ENCODE measurements around the gene CORO7. TPM values are rescaled to one million over a fixed set of nuclear protein-coding genes. Genes with fewer than 3 reads are reported as not detected.

The CORO7 gene
- total RNA-seq: 10 to 100 TPM; 13.4 to 18.1 (median 16.9) TPM
- polyA plus RNA-seq: 9.0 TPM
- long read RNA-seq, donor 1, partial matches to known transcripts: 8 of 23 reads
- long read RNA-seq, donor 1, other reads (novel, unspliced or antisense): 13 of 23 reads
- long read RNA-seq, donor 2, transcript CORO7-201 (28 exons, 3,540 nt): major isoform, 5 of 17 reads
- long read RNA-seq, donor 2, partial matches to known transcripts: 3 of 17 reads
- long read RNA-seq, donor 2, other reads (novel, unspliced or antisense): 9 of 17 reads
- long read RNA-seq, donor 3, transcript CORO7-201 (28 exons, 3,540 nt): major isoform, 7 of 26 reads
- long read RNA-seq, donor 3, partial matches to known transcripts: 7 of 26 reads
- long read RNA-seq, donor 3, other reads (novel, unspliced or antisense): 12 of 26 reads
- long read RNA-seq, donor 4, partial matches to known transcripts: 2 of 13 reads
- long read RNA-seq, donor 4, other reads (novel, unspliced or antisense): 8 of 13 reads

DNA sequence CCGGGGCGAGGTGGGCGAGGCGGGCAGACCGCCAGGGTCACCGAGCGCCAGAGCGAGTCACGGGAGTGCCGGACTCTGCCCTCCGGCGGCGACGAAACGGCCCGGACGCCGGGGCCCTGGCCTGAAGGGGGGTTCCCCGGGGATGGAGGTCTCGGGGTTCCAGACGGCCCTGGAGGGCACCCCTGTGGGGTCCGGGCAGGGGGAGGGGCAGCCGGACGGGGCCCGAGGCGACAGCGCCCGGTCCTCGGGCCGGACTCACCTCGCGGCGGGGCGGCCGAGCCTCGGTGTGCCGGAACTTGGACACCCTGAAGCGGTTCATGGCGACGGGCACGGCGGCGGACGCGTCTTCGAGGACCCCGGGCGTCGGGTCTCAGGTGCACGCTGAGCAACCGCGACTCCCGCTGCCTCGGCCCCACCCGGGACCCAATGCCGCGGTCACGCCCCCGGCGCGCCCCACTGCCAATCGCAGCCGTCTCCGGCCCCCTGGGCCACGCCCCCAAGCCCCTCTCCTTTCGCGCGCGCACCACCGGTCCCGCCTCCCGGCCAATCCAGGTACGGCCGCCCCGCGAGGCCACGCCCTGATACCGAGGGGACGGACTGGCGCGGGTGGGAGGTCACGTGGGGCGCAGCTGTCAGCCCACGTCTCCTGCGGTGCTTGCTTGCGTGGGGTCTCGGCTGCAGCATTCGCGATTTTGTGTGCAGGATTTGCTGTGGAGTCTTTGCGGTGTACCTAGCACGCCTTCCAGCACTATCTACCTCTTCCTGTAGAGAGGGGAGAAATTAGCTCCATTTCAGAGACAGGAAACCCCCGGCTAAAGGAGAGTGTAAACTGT is at the start of gene CORO7:
Gene CORO7, minus strand, starts transcription at position 397 of the 833 bp plus-strand sequence. Its CDS starts 78 bp downstream, at position 319.
- WGBS: under 1% methylated on average over 91 of the region's 92 CpGs
- Histone ChIP-seq H3K27me3 (ENCODE audit: control insufficient read depth, insufficient read depth) (no peaks in the 10 kb centered on the region), H3K27ac (ENCODE audit: low read length) (peak within 1 kb of the TSS; percentile 9), H3K4me3 (ENCODE audit: low read length) (peak within 1 kb of the TSS; percentile 91), H3K4me1 (ENCODE audit: control insufficient read depth, insufficient read depth, low read length) (peaks cover 3% of the 10 kb centered on the region), H3K9me3 (ENCODE audit: control insufficient read depth, low read length) (no peaks in the 10 kb centered on the region)
- intact Hi-C loops (cut with DNase I): no loop called here
- DNase-seq: peak; percentile 98 to 99 (median 99)
- ATAC-seq: peak; percentile 95 to 96

DNA sequence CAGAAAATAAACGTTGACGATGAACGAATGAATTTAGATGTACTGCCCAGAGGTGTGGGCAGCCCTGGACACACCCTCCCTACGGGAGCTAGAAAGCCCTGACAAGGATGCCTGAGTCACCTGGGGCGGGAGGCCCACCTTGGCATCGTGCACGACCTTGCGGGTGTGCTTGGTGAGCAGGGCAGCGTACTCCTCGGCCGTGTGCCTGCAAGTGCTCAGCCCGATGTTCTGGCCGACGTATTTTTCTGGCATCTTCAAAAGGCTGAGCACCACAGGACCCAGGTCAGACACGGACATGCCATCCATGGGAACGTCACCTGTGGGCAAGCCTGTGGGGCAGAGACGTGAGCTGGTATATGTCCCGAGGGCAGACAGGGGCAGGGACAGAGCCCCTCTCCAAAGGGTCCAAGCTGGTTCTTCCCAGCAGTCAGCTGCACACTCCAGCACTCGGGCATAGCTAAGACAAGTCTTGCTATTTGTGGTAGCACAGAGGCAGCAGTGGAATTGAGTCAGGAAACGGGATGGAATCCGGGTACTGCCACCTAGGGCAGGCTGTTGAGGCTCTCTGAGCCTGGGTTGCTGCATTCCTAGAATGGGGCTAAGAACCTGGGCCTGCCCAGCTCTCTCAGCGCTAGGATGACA is 47.2 kb upstream of the CORO7 start:
- DNase-seq: no peak
- ATAC-seq: peak in 1 of 2 donors; percentile 5
- WGBS: 88% methylated on average over 22 of the region's 22 CpGs
- H3K4me1 ChIP-seq (ENCODE audit: control insufficient read depth, insufficient read depth, low read length): no peaks in the 10 kb centered on the region
- H3K4me3 ChIP-seq (ENCODE audit: low read length): no peak overlapping the region
- H3K27ac ChIP-seq (ENCODE audit: low read length): no peak overlapping the region
- H3K27me3 ChIP-seq (ENCODE audit: control insufficient read depth, insufficient read depth): no peaks in the 10 kb centered on the region
- H3K9me3 ChIP-seq (ENCODE audit: control insufficient read depth, low read length): no peaks in the 10 kb centered on the region
- intact Hi-C loops (cut with DNase I): no loop called here

DNA sequence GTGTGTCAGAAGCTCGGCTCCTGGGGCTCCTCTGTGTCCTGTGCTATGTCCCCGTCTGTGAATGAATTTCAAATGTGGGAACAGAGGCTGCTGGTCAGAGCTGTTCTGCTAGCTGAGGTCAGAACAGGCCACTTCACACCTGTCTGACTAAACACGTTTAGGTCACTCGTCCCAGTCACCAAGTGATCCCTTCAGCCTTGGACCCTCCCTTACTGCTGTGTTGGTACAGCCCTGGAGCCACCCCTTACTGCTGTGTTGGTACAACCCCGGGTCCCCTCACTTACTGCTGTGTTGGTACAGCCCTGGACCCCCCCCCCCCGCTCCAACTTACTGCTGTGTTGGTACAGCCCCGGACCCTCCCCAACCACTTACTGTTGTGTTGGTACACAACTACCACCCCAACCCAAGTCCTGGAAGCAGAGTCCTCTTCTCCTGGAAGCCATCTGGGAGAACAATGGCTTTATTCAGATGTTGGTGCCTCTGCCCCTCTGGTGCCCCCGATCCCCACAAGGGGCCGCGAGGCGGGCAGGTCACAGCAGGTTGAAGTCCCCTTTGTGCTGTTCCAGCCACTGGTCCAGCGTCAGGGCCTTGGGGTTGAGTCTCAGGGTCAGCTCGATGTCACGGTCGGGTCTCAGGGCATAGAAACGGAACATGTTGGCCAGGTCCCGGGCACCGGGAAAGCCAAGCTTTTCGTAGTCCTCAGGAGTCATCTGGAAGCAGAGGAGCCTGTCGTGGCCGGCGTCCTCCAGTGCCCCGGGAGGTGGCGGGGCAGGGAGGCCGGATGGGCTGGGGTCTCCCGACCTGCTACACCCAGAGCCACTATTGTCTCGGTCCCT is 45.1 kb upstream of the CORO7 start:
- WGBS: 81% methylated on average over 27 of the region's 27 CpGs
- no peak overlapping the region for H3K27ac ChIP-seq (ENCODE audit: low read length)
- intact Hi-C loops (cut with DNase I): no loop called here
- DNase-seq (no peak), ATAC-seq (no peak)
- no peaks in the 10 kb centered on the region for H3K9me3 ChIP-seq (ENCODE audit: control insufficient read depth, low read length)
- no peaks in the 10 kb centered on the region for H3K27me3 ChIP-seq (ENCODE audit: control insufficient read depth, insufficient read depth)
- H3K4me3 ChIP-seq (ENCODE audit: low read length): no peak overlapping the region
- H3K4me1 ChIP-seq (ENCODE audit: control insufficient read depth, insufficient read depth, low read length): no peaks in the 10 kb centered on the region

DNA sequence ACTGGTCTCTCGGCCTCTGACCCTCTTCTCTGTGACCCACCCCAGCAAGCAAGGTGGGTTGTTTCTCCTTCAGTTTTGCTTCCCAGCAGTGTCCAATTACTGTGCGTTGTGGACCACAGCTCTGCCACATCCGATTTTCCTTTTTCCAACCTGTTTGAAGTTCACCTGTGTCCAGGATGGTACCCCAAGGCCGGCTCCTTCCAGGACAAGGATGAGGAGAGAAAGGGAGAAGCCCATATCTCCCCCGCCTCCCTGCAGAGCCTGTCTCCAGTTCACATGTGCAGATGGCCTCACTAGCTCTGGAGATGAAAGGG is 44.5 kb upstream of the CORO7 start:
- no peaks in the 10 kb centered on the region for H3K27me3 ChIP-seq (ENCODE audit: control insufficient read depth, insufficient read depth)
- DNase-seq: no peak
- H3K27ac ChIP-seq (ENCODE audit: low read length): no peak overlapping the region
- no peaks in the 10 kb centered on the region for H3K9me3 ChIP-seq (ENCODE audit: control insufficient read depth, low read length)
- ATAC-seq: no peak
- intact Hi-C loops (cut with DNase I): no loop called here
- no peaks in the 10 kb centered on the region for H3K4me1 ChIP-seq (ENCODE audit: control insufficient read depth, insufficient read depth, low read length)
- no peak overlapping the region for H3K4me3 ChIP-seq (ENCODE audit: low read length)
- WGBS: 83% methylated on average over 5 of the region's 5 CpGs

DNA sequence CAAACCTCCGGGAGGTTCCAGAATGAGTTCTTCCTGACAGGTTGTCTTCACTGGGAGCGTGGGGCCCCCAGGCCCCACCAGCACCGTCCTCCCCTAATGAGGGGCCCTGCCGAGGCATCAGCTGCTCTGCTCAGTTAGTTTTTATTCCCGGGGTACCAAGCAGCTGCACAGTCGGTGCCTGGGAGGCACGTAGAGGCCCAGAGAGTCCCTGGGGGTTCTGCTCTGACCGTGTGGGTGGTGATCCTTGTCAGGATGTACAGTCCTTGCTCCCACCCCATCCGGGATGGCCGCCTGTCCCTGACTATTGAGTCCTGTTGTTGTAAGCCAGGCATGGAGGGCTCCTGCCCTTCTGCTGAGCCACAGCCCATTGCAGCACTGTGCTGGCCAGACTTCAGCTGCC is 39.6 kb upstream of the CORO7 start:
- Histone ChIP-seq H3K27me3 (ENCODE audit: control insufficient read depth, insufficient read depth) (no peaks in the 10 kb centered on the region), H3K27ac (ENCODE audit: low read length) (no peak overlapping the region), H3K9me3 (ENCODE audit: control insufficient read depth, low read length) (no peaks in the 10 kb centered on the region), H3K4me3 (ENCODE audit: low read length) (no peak overlapping the region), H3K4me1 (ENCODE audit: control insufficient read depth, insufficient read depth, low read length) (no peaks in the 10 kb centered on the region)
- WGBS: 76% methylated on average over 10 of the region's 10 CpGs
- no peak for ATAC-seq
- no peak for DNase-seq
- intact Hi-C loops (cut with DNase I): no loop called here

DNA sequence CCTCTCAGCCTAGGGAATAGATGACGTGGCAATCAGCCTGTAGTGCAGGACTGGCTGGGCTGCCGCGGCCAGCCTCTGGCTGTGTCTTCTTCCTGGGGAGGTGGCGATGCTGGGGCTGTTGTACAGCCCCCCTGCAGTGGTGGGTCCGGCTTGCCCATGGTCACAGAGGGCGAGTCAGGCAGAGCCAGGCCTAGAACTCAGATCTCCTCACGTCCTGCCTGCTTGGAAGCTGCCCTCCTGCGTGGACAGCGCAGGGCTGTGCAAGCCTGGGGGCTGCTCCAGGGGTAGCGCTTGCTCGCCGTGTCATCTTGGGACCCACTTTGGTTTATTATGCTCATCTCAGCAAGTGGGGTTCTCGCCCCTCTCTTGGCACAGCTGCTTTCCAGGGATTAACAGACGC is 38.7 kb upstream of the CORO7 start:
- Histone ChIP-seq H3K4me3 (ENCODE audit: low read length) (no peak overlapping the region), H3K27ac (ENCODE audit: low read length) (no peak overlapping the region), H3K27me3 (ENCODE audit: control insufficient read depth, insufficient read depth) (no peaks in the 10 kb centered on the region), H3K9me3 (ENCODE audit: control insufficient read depth, low read length) (no peaks in the 10 kb centered on the region), H3K4me1 (ENCODE audit: control insufficient read depth, insufficient read depth, low read length) (no peaks in the 10 kb centered on the region)
- ATAC-seq (no peak), DNase-seq (no peak)
- intact Hi-C loops (cut with DNase I): no loop called here
- WGBS: 91% methylated on average over 14 of the region's 14 CpGs

DNA sequence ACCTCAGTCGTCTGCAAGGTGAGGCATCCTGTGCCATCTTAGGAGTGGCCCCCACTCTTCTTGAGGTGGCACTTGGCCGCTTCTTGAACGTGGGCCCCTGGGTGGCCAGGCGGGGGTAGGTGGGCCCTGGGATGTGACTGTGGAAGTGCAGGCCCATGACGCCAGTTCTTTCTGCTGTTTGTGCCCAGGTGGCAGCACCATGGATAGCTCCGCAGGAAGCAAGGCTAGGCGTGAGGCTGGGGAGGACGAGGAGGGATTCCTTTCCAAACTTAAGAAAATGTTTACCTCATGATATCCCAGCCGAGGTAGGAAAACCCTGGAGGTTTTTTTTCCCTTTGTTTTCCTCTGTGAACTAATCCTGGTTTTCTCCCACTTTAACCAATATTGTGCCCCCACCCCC is 38.2 kb upstream of the CORO7 start:
- Histone ChIP-seq H3K27ac (ENCODE audit: low read length) (no peak overlapping the region), H3K9me3 (ENCODE audit: control insufficient read depth, low read length) (no peaks in the 10 kb centered on the region), H3K4me3 (ENCODE audit: low read length) (no peak overlapping the region), H3K27me3 (ENCODE audit: control insufficient read depth, insufficient read depth) (no peaks in the 10 kb centered on the region), H3K4me1 (ENCODE audit: control insufficient read depth, insufficient read depth, low read length) (no peaks in the 10 kb centered on the region)
- WGBS: 72% methylated on average over 9 of the region's 9 CpGs
- ATAC-seq: no peak
- intact Hi-C loops (cut with DNase I): no loop called here
- DNase-seq: no peak

DNA sequence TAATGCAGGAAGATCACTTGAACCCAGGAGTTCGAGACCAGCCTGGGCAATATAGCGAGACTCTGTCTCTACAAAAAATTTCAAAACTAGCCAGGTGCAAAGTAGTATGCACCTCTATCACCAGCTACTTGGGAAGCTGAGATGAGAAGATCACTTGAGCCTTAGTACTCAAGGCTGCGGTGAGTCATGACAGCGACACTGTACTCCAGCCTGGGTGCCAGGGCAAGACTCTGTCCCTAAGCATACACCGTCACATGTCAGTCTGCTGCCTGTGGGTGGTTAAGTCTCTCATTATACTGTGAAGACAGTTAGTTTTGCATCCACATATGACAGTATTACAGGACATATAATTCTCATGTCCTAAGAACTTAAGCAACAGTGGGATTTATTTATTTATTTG is 36.3 kb upstream of the CORO7 start:
- ATAC-seq: no peak
- no peak for DNase-seq
- WGBS: 96% methylated on average over 5 of the region's 5 CpGs

DNA sequence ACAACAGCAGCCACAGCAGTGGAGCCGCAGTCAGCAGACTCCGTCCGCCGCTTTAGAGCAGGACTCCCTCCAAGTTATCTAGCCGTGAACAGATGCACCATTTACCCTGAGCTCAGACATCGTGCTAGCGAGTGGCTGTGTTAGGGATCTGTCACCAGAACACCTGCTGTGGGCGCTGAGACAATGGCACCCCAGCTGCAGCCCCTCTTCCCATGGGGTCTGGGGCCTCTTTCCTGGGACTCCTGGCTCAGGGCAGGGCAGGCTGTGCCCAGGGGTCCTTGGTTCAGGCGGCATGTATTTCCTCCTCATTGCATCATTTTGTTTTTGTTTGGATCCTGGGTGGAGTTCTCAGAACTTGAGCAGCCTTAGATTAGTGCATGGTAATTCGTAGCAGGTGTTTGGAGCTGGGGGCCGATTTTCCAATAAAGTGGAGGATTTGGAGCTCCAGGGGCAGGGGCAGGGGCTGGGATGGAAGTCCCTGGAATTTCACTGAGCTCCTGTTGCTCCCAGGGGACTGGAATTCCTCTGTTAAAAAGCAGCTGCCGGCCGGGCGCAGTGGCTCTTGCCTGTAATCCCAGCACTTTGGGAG is 34.6 kb upstream of the CORO7 start:
- Histone ChIP-seq H3K9me3 (ENCODE audit: control insufficient read depth, low read length) (no peaks in the 10 kb centered on the region), H3K4me1 (ENCODE audit: control insufficient read depth, insufficient read depth, low read length) (no peaks in the 10 kb centered on the region), H3K27ac (ENCODE audit: low read length) (no peak overlapping the region), H3K27me3 (ENCODE audit: control insufficient read depth, insufficient read depth) (no peaks in the 10 kb centered on the region), H3K4me3 (ENCODE audit: low read length) (no peak overlapping the region)
- intact Hi-C loops (cut with DNase I): no loop called here
- ATAC-seq (no peak), DNase-seq (no peak)
- 88% methylated on average over 14 of the region's 14 CpGs for WGBS

More for the DNA sequence above, 36.3 kb upstream of the CORO7 start:
- Histone ChIP-seq H3K27me3 (ENCODE audit: control insufficient read depth, insufficient read depth) (no peaks in the 10 kb centered on the region), H3K27ac (ENCODE audit: low read length) (no peak overlapping the region), H3K4me1 (ENCODE audit: control insufficient read depth, insufficient read depth, low read length) (no peaks in the 10 kb centered on the region), H3K9me3 (ENCODE audit: control insufficient read depth, low read length) (no peaks in the 10 kb centered on the region), H3K4me3 (ENCODE audit: low read length) (no peak overlapping the region)
- intact Hi-C loops (cut with DNase I): no loop called here

DNA sequence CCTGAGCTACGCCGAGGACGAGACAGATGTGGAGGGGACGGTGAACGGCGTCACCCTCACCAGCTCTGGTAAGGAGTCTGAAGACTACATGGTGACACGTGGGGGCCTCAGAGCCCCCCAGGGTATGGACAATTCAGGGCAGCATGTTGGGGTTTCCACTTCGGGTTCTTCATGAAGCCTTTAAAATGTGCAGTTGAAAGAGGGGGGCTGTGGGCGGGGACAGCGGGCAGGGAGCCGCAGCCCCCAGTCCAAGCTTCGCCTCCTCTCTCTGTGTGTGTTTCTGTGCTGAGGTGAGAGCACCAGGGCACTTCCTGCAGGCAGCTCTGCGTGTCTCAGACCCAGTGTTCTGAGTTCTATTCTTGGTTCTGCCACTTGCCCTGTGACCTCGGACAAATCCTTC is 34.0 kb upstream of the CORO7 start:
- no peak overlapping the region for H3K4me3 ChIP-seq (ENCODE audit: low read length)
- H3K9me3 ChIP-seq (ENCODE audit: control insufficient read depth, low read length): no peaks in the 10 kb centered on the region
- H3K4me1 ChIP-seq (ENCODE audit: control insufficient read depth, insufficient read depth, low read length): no peaks in the 10 kb centered on the region
- no peak for DNase-seq
- intact Hi-C loops (cut with DNase I): no loop called here
- no peak for ATAC-seq
- no peaks in the 10 kb centered on the region for H3K27me3 ChIP-seq (ENCODE audit: control insufficient read depth, insufficient read depth)
- WGBS: 91% methylated on average over 14 of the region's 14 CpGs
- H3K27ac ChIP-seq (ENCODE audit: low read length): no peak overlapping the region
